Suprapubic skin (tissue), 4 donors: ENCODE data around the gene LMX1A. TPM values are rescaled to one million over a fixed set of nuclear protein-coding genes. Genes with fewer than 3 reads are reported as not detected.

ENCODE experiments used
- DNase-seq, 2 donors: peaks; one replicate each; pipeline ENCODE4 v3.0.0-alpha.2; 2019; ENCODE audit warnings: low spot score in 2 of 2
- H3K27ac ChIP-seq: fragments of 200-600 bp; sonication (generic); one replicate; pipeline ENCODE4 v1.5.1; 2019
- H3K27me3 ChIP-seq: fragments of 200-600 bp; sonication (generic); one replicate; pipeline ENCODE4 v1.5.1; 2019
- H3K36me3 ChIP-seq: fragments of 200-600 bp; sonication (generic); one replicate; pipeline ENCODE4 v1.5.1; 2019
- H3K4me1 ChIP-seq: fragments of 200-600 bp; sonication (generic); one replicate; pipeline ENCODE4 v1.5.1; 2019
- H3K4me3 ChIP-seq: fragments of 200-600 bp; sonication (generic); one replicate; pipeline ENCODE4 v1.5.1; 2019; ENCODE audit warnings: mild to moderate bottlenecking
- H3K9me3 ChIP-seq: fragments of 200-600 bp; sonication (generic); one replicate; pipeline ENCODE4 v1.5.1; 2019
- CTCF ChIP-seq, 2 donors: fragments of 200-600 bp in 1 of 2; fragments of 450-650 bp in 1 of 2; sonication (generic) in 1 of 2; IDR thresholded peaks; one replicate each; pipeline ENCODE4 v1.5.1; 2016 to 2019; ENCODE audit warnings: antibody characterized with exemption in 2 of 2, mild to moderate bottlenecking in 1 of 2, moderate library complexity in 1 of 2
- EP300 ChIP-seq: sonication (generic); formaldehyde crosslinking; IDR thresholded peaks from one replicate; pipeline ENCODE4 v1.6.1; 2017; ENCODE audit warnings: antibody characterized with exemption
- POLR2A ChIP-seq, 2 donors: fragments of 450-650 bp; IDR thresholded peaks; one replicate each; pipeline ENCODE4 v1.6.1; 2017; ENCODE audit warnings: antibody characterized with exemption in 2 of 2, mild to moderate bottlenecking in 2 of 2, moderate library complexity in 2 of 2
- POLR2AphosphoS5 ChIP-seq, 3 donors: sonication (generic); formaldehyde crosslinking; IDR thresholded peaks; one replicate each; pipeline ENCODE4 v1.6.1; 2017; ENCODE audit warnings: antibody characterized with exemption in 3 of 3
- WGBS: methylation state at CpG from one replicate; pipeline ENCODE4 v1.1.5; 2018; 5-methylcytosine and 5-hydroxymethylcytosine counted together
- total RNA-seq, 4 donors: library from RNA; depleted of rRNA; stranded (reverse); fragments of >200 nt; gene quantifications; one replicate each; pipeline ENCODE4 v1.1.0, GENCODE V29; 2016

LMX1A gene
- total RNA-seq, 4 donors from 2014 or later, result 0.44 TPM; not detected in 3

GRCh38 chr1:165169028-165169427 lies 187.5 kb downstream of the LMX1A start:
- WGBS, result 71% methylated on average over 1 of the region's 1 CpG
- Histone ChIP-seq H3K27ac (no peak overlapping the region), H3K27me3 (peaks cover 3% of the 10 kb centered on the region), H3K4me3 (no peak overlapping the region), H3K36me3 (no peaks in the 10 kb centered on the region), H3K9me3 (no peaks in the 10 kb centered on the region), H3K4me1 (peaks cover 5% of the 10 kb centered on the region)
- TF ChIP-seq POLR2AphosphoS5 (IDR thresholded peaks at IDR 0.05) (no peak), EP300 (no peak), POLR2A (IDR thresholded peaks at IDR 0.05) (no peak), CTCF (IDR thresholded peaks at IDR 0.05) (no peak)
- no peak for DNase-seq

GRCh38 chr1:165168467-165168866 lies 188.0 kb downstream of the LMX1A start:
- H3K4me3 ChIP-seq, result no peak overlapping the region
- TF ChIP-seq POLR2A (IDR thresholded peaks at IDR 0.05) (no peak), POLR2AphosphoS5 (IDR thresholded peaks at IDR 0.05) (no peak), EP300 (no peak), CTCF (IDR thresholded peaks at IDR 0.05) (no peak)
- no peak for DNase-seq
- peaks cover 3% of the 10 kb centered on the region for H3K27me3 ChIP-seq
- WGBS, result 70% methylated on average over 4 of the region's 4 CpGs
- no peak overlapping the region for H3K27ac ChIP-seq
- no peaks in the 10 kb centered on the region for H3K36me3 ChIP-seq
- no peaks in the 10 kb centered on the region for H3K9me3 ChIP-seq
- no peaks in the 10 kb centered on the region for H3K4me1 ChIP-seq

GRCh38 chr1:165162671-165163241 lies 193.8 kb downstream of the LMX1A start:
- no peak overlapping the region for H3K27ac ChIP-seq
- no peak overlapping the region for H3K4me3 ChIP-seq
- WGBS, result 43% methylated on average over 7 of the region's 11 CpGs
- no peak for DNase-seq
- peaks cover 15% of the 10 kb centered on the region for H3K4me1 ChIP-seq
- no peaks in the 10 kb centered on the region for H3K36me3 ChIP-seq
- peaks cover 5% of the 10 kb centered on the region for H3K27me3 ChIP-seq
- H3K9me3 ChIP-seq, result no peaks in the 10 kb centered on the region
- no peak for TF ChIP-seq CTCF (IDR thresholded peaks at IDR 0.05)
- TF ChIP-seq EP300, result no peak
- TF ChIP-seq POLR2A (IDR thresholded peaks at IDR 0.05), result no peak
- no peak for TF ChIP-seq POLR2AphosphoS5 (IDR thresholded peaks at IDR 0.05)

- Histone ChIP-seq H3K4me3 (no peak overlapping the region), H3K27ac (no peak overlapping the region), H3K9me3 (no peaks in the 10 kb centered on the region), H3K4me1 (peaks cover 15% of the 10 kb centered on the region), H3K27me3 (peaks cover 11% of the 10 kb centered on the region), H3K36me3 (no peaks in the 10 kb centered on the region)
- 71% methylated on average over 4 of the region's 4 CpGs for WGBS
- no peak for DNase-seq
- no peak for TF ChIP-seq POLR2AphosphoS5 (IDR thresholded peaks at IDR 0.05)
- no peak for TF ChIP-seq POLR2A (IDR thresholded peaks at IDR 0.05)
- TF ChIP-seq EP300, result no peak
- TF ChIP-seq CTCF (IDR thresholded peaks at IDR 0.05), result no peak
These were observed 195.4 kb downstream of the LMX1A start for GRCh38 chr1:165161130-165161529.

- Histone ChIP-seq H3K27me3 (peaks cover 11% of the 10 kb centered on the region), H3K9me3 (no peaks in the 10 kb centered on the region), H3K4me3 (no peak overlapping the region), H3K4me1 (no peaks in the 10 kb centered on the region), H3K27ac (no peak overlapping the region), H3K36me3 (no peaks in the 10 kb centered on the region)
- WGBS, result 74% methylated on average over 5 of the region's 5 CpGs
- TF ChIP-seq POLR2AphosphoS5 (IDR thresholded peaks at IDR 0.05), result no peak
- TF ChIP-seq CTCF (IDR thresholded peaks at IDR 0.05), result no peak
- no peak for TF ChIP-seq EP300
- TF ChIP-seq POLR2A (IDR thresholded peaks at IDR 0.05), result no peak
- no peak for DNase-seq
These were observed 203.3 kb downstream of the LMX1A start for GRCh38 chr1:165153182-165153581.
